ENCODE data around the gene SLC7A9. TPM values are rescaled to one million over a fixed set of nuclear protein-coding genes. Genes with fewer than 3 reads are reported as not detected.

The SLC7A9 gene
- polyA plus RNA-seq, 1 of the 3 experiments (the other 2 are of a cell fraction): not detected

DNA sequence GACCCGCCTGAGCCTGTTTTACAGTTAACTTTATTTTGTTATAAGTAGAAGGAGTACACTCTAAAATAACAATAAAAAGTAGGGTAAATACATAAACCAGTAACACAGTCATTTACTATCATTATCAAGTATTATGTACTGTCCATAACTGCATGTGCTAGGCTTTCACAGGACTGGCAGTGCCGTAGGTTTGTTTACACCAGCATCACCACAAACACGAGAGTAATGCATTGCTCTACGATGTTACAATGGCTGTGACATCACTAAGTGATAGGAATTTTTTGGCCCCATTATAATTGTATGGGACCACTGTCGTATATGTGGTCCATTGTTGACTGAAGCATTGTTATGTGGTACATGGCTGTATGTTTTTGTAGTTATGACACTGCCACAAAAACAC is 41.3 kb upstream of the SLC7A9 start:
- H3K4me2 ChIP-seq: no peak overlapping the region
- H4K20me1 ChIP-seq (ENCODE audit: insufficient read depth): no peaks in the 10 kb centered on the region
- no peaks in the 10 kb centered on the region; the same call in 1 of the 2 replicates for H3K79me2 ChIP-seq (ENCODE audit: insufficient read depth)
- POLR2A ChIA-PET: no interaction called here
- H3K9me2 ChIP-seq: no peaks in the 10 kb centered on the region
- no peak overlapping the region for H3K9ac ChIP-seq
- H3K4me1 ChIP-seq (ENCODE audit: control insufficient read depth in 1 of 2, insufficient read depth in 2 of 2, low read depth in 1 of 2, low read length in 1 of 2): no peaks in the 10 kb centered on the region
- H3K9me3 ChIP-seq: no peaks in the 10 kb centered on the region; the same call in 1 of the 2 replicates
- H2AFZ ChIP-seq (ENCODE audit: low read depth): no peak overlapping the region
- no peak overlapping the region for H3K27ac ChIP-seq (ENCODE audit: low read depth in 2 of 2, low read length in 1 of 2)
- DNase-seq: no peak
- H3K36me3 ChIP-seq (replicated peaks in 1 of 2; ENCODE audit: control insufficient read depth in 1 of 2, insufficient read depth in 2 of 2, low read length in 1 of 2): peaks cover 6 to 10% of the 10 kb centered on the region in 2 experiments
- no peaks in the 10 kb centered on the region for H3K27me3 ChIP-seq (ENCODE audit: insufficient read depth)
- H3K4me3 ChIP-seq (ENCODE audit: low read depth in 2 of 2, low read length in 1 of 2): no peak overlapping the region
- WGBS (ENCODE audit: low lambda C conversion rate): 84% methylated on average over 5 of the region's 5 CpGs
- no peaks in the 10 kb centered on the region for H3F3A ChIP-seq (replicated peaks; ENCODE audit: insufficient read depth)
- CTCF ChIA-PET: interaction anchor here (0.6 kb wide), 1 partner anchor 550 kb away, joined by 3 read pairs; no protein-coding TSS in a partner anchor
- TF ChIP-seq TAF1 (IDR thresholded peaks at IDR 0.05; ENCODE audit: borderline replicate concordance, low read depth, low read length) (no peak), FOXJ3 (CRISPR knock-in tag; IDR thresholded peaks at IDR 0.05) (no peak), CHD2 (IDR thresholded peaks at IDR 0.05; ENCODE audit: low read length, partially characterized antibody) (no peak)
- TF ChIP-seq, protein P1, sequence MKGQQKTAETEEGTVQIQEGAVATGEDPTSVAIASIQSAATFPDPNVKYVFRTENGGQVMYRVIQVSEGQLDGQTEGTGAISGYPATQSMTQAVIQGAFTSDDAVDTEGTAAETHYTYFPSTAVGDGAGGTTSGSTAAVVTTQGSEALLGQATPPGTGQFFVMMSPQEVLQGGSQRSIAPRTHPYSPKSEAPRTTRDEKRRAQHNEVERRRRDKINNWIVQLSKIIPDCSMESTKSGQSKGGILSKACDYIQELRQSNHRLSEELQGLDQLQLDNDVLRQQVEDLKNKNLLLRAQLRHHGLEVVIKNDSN (IDR thresholded peaks at IDR 0.05; ENCODE audit: borderline replicate concordance, low read depth): no peak

DNA sequence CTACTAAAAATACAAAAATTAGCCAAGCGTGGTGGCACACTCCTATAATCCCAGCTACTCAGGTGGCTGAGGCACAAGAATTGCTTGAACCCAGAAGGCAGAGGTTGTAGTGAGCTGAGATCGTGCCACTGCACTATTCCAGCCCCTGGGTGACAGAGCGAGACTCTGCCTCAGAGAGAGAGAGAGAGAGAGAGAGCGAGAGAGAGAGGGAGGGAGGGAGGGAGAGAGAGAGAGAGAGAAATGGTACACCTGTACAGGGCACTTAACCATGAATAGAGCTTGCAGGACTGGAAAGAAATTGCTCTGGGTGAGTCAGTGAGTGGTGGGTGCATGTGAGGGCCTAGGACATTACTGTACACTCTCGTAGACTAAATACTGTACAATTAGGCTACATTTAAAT is 40.5 kb upstream of the SLC7A9 start:
- Histone ChIP-seq H3K27ac (ENCODE audit: low read depth in 2 of 2, low read length in 1 of 2) (no peak overlapping the region), H3K4me1 (ENCODE audit: control insufficient read depth in 1 of 2, insufficient read depth in 2 of 2, low read depth in 1 of 2, low read length in 1 of 2) (no peaks in the 10 kb centered on the region), H3K79me2 (ENCODE audit: insufficient read depth) (no peaks in the 10 kb centered on the region; the same call in 1 of the 2 replicates), H3F3A (replicated peaks; ENCODE audit: insufficient read depth) (no peaks in the 10 kb centered on the region), H3K9me3 (no peaks in the 10 kb centered on the region; the same call in 1 of the 2 replicates), H3K27me3 (ENCODE audit: insufficient read depth) (no peaks in the 10 kb centered on the region), H3K4me3 (ENCODE audit: low read depth in 2 of 2, low read length in 1 of 2) (no peak overlapping the region), H3K36me3 (replicated peaks in 1 of 2; ENCODE audit: control insufficient read depth in 1 of 2, insufficient read depth in 2 of 2, low read length in 1 of 2) (peaks cover 6 to 15% of the 10 kb centered on the region in 2 experiments), H3K9me2 (no peaks in the 10 kb centered on the region), H2AFZ (ENCODE audit: low read depth) (no peak overlapping the region), H3K9ac (no peak overlapping the region), H4K20me1 (ENCODE audit: insufficient read depth) (no peaks in the 10 kb centered on the region), H3K4me2 (no peak overlapping the region)
- CTCF ChIA-PET: interaction anchor here (0.6 kb wide), 1 partner anchor 549 kb away, joined by 3 read pairs; no protein-coding TSS in a partner anchor
- POLR2A ChIA-PET: no interaction called here
- 94% methylated on average over 5 of the region's 5 CpGs for WGBS (ENCODE audit: low lambda C conversion rate)
- no peak for DNase-seq
- TF ChIP-seq TEAD4 (IDR thresholded peaks at IDR 0.05; ENCODE audit: borderline replicate concordance, insufficient read depth) (no peak), FOXJ3 (CRISPR knock-in tag; IDR thresholded peaks at IDR 0.05) (no peak), RAD21 (IDR thresholded peaks at IDR 0.05; ENCODE audit: low read length) (no peak), MEF2A (IDR thresholded peaks at IDR 0.05; ENCODE audit: borderline replicate concordance, low read depth) (no peak)
- TF ChIP-seq, protein P2, sequence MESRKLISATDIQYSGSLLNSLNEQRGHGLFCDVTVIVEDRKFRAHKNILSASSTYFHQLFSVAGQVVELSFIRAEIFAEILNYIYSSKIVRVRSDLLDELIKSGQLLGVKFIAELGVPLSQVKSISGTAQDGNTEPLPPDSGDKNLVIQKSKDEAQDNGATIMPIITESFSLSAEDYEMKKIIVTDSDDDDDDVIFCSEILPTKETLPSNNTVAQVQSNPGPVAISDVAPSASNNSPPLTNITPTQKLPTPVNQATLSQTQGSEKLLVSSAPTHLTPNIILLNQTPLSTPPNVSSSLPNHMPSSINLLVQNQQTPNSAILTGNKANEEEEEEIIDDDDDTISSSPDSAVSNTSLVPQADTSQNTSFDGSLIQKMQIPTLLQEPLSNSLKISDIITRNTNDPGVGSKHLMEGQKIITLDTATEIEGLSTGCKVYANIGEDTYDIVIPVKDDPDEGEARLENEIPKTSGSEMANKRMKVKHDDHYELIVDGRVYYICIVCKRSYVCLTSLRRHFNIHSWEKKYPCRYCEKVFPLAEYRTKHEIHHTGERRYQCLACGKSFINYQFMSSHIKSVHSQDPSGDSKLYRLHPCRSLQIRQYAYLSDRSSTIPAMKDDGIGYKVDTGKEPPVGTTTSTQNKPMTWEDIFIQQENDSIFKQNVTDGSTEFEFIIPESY (IDR thresholded peaks at IDR 0.05; ENCODE audit: borderline replicate concordance, low read depth): no peak
- TF ChIP-seq, protein P3, sequence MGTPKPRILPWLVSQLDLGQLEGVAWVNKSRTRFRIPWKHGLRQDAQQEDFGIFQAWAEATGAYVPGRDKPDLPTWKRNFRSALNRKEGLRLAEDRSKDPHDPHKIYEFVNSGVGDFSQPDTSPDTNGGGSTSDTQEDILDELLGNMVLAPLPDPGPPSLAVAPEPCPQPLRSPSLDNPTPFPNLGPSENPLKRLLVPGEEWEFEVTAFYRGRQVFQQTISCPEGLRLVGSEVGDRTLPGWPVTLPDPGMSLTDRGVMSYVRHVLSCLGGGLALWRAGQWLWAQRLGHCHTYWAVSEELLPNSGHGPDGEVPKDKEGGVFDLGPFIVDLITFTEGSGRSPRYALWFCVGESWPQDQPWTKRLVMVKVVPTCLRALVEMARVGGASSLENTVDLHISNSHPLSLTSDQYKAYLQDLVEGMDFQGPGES (IDR thresholded peaks at IDR 0.05; ENCODE audit: low read depth, low read length): no peak

All from SK-N-SH (cell line).